Measurements from ENCODE around the gene KIF16B. TPM values are rescaled to one million over a fixed set of nuclear protein-coding genes. Genes with fewer than 3 reads are reported as not detected.

Gene KIF16B
- total RNA-seq, 1 experiment from 2014 or later = 16.6 TPM

GRCh38 chr20:16609066-16609465, 35.8 kb upstream of the KIF16B start:
- DNase-seq (ENCODE audit: low read depth, low spot score) = no peak
- POLR2A ChIA-PET = no interaction called here
- intact Hi-C loops (cut with micrococcal nuclease; ENCODE audit: unreplicated experiment) (no loop called here), in situ Hi-C loops (cut with HindIII; ENCODE audit: low pct_unique_long_range_greater_than_20kb, low sequenced_read_pairs) (no loop called here)
- no peak for ATAC-seq
- no peaks in the 10 kb centered on the region for H3K36me3 ChIP-seq (ENCODE audit: control insufficient read depth, insufficient read depth, low read length)
- no peak overlapping the region for H3K27ac ChIP-seq (ENCODE audit: low read length)
- no peaks in the 10 kb centered on the region for H3K27me3 ChIP-seq (ENCODE audit: control insufficient read depth, insufficient read depth, low read length)
- no TSS peak for BruUV-seq (replicated peaks)
- H3K9me3 ChIP-seq (ENCODE audit: control insufficient read depth, insufficient read depth, low read depth, low read length) = 0 out of 2 replicates have a peak, but pooled peaks cover 3% of the 10 kb centered on the region
- H3K4me1 ChIP-seq (ENCODE audit: control insufficient read depth, insufficient read depth, low read length) = no peaks in the 10 kb centered on the region
- TF ChIP-seq TCF7L2 (IDR thresholded peaks at IDR 0.05; ENCODE audit: low read depth, low read length) (no peak), POLR2AphosphoS5 (IDR thresholded peaks at IDR 0.05; ENCODE audit: low read depth, low read length) (no peak), REST (IDR thresholded peaks at IDR 0.05; ENCODE audit: insufficient read depth in 1 of 2, low read depth in 2 of 2, low read length in 1 of 2) (no peak), SIN3A (IDR thresholded peaks at IDR 0.05; ENCODE audit: borderline replicate concordance, insufficient read depth, low read depth, low read length) (no peak), CTCF (IDR thresholded peaks at IDR 0.05) (no peak)
- CTCF ChIA-PET = no interaction called here
- H3K4me3 ChIP-seq (ENCODE audit: low read depth in 2 of 2, low read length in 2 of 2) = no peak overlapping the region

GRCh38 chr20:16608277-16608650, 35.0 kb upstream of the KIF16B start:
- in situ Hi-C loops (cut with HindIII; ENCODE audit: low pct_unique_long_range_greater_than_20kb, low sequenced_read_pairs) = no loop called here

More at GRCh38 chr20:16608277-16608650, 35.0 kb upstream of the KIF16B start:
- Histone ChIP-seq H3K4me1 (ENCODE audit: control insufficient read depth, insufficient read depth, low read length) (no peaks in the 10 kb centered on the region), H3K4me3 (ENCODE audit: low read depth in 2 of 2, low read length in 2 of 2) (no peak overlapping the region), H3K27me3 (ENCODE audit: control insufficient read depth, insufficient read depth, low read length) (no peaks in the 10 kb centered on the region), H3K9me3 (ENCODE audit: control insufficient read depth, insufficient read depth, low read depth, low read length) (0 out of 2 replicates have a peak, but pooled peaks cover 3% of the 10 kb centered on the region), H3K36me3 (ENCODE audit: control insufficient read depth, insufficient read depth, low read length) (no peaks in the 10 kb centered on the region), H3K27ac (ENCODE audit: low read length) (no peak overlapping the region)
- ATAC-seq (no peak), DNase-seq (ENCODE audit: low read depth, low spot score) (no peak)
- intact Hi-C loops (cut with micrococcal nuclease; ENCODE audit: unreplicated experiment) = no loop called here
- TF ChIP-seq CTCF (IDR thresholded peaks at IDR 0.05) = no peak
- no peak for TF ChIP-seq SIN3A (IDR thresholded peaks at IDR 0.05; ENCODE audit: borderline replicate concordance, insufficient read depth, low read depth, low read length)
- no peak for TF ChIP-seq TCF7L2 (IDR thresholded peaks at IDR 0.05; ENCODE audit: low read depth, low read length)
- no peak for TF ChIP-seq REST (IDR thresholded peaks at IDR 0.05; ENCODE audit: insufficient read depth in 1 of 2, low read depth in 2 of 2, low read length in 1 of 2)
- TF ChIP-seq POLR2AphosphoS5 (IDR thresholded peaks at IDR 0.05; ENCODE audit: low read depth, low read length) = no peak
- CTCF ChIA-PET = no interaction called here
- POLR2A ChIA-PET = no interaction called here
- no TSS peak for BruUV-seq (replicated peaks)
